ENCODE data around the gene BATF2.
A peak's percentile ranks its signal among the peaks of the same experiment; 100 is the strongest.

The BATF2 gene

GRCh38 chr11:64976651-64977050 lies 20.1 kb downstream of the BATF2 start:
- Histone ChIP-seq H3K4me1 (ENCODE audit: control insufficient read depth, insufficient read depth, low read depth, low read length) (no peaks in the 10 kb centered on the region), H3K4ac (ENCODE audit: low read depth in 1 of 2, low read length in 2 of 2) (no peak overlapping the region), H2AFZ (ENCODE audit: low read depth, low read length) (no peak overlapping the region), H3K14ac (ENCODE audit: low read length in 2 of 2) (no peak overlapping the region), H3K4me2 (ENCODE audit: low read length, poor library complexity, severe bottlenecking) (no peak overlapping the region), H4K8ac (ENCODE audit: low read length) (no peak overlapping the region), H2BK15ac (ENCODE audit: low read depth, poor library complexity, severe bottlenecking) (no peak overlapping the region), H3K79me1 (replicated peaks; ENCODE audit: low read length, poor library complexity, severe bottlenecking) (no peaks in the 10 kb centered on the region), H3K18ac (ENCODE audit: low read depth in 1 of 2, low read length in 2 of 2) (no peak overlapping the region), H3K4me3 (ENCODE audit: insufficient read depth in 1 of 2, low read depth in 1 of 2, low read length in 2 of 2) (no peak overlapping the region), H3K27ac (ENCODE audit: low read length, poor library complexity, severe bottlenecking) (no peak overlapping the region), H3K27me3 (ENCODE audit: control insufficient read depth in 1 of 2, insufficient read depth in 1 of 2, low read length in 2 of 2) (peaks cover 6 to 15% of the 10 kb centered on the region in 2 experiments), H3K9ac (ENCODE audit: low read length) (no peak overlapping the region), H3K23ac (ENCODE audit: low read length in 2 of 2) (no peak overlapping the region), H4K91ac (ENCODE audit: low read length) (no peak overlapping the region), H2BK12ac (ENCODE audit: low read length in 2 of 2) (no peak overlapping the region), H2AK5ac (ENCODE audit: low read length, severe bottlenecking) (no peak overlapping the region), H3K9me3 (ENCODE audit: control insufficient read depth, low read length) (no peaks in the 10 kb centered on the region), H3K36me3 (ENCODE audit: control insufficient read depth in 1 of 2, insufficient read depth in 2 of 2, low read depth in 1 of 2, low read length in 2 of 2) (no peaks in the 10 kb centered on the region), H2BK120ac (ENCODE audit: low read depth, low read length) (no peak overlapping the region), H2BK5ac (ENCODE audit: low read depth, low read length, poor library complexity, severe bottlenecking) (no peak overlapping the region)
- 90% methylated on average over 2 of the region's 2 CpGs for WGBS
- DNase-seq: no peak

GRCh38 chr11:64974124-64974523 lies 22.6 kb downstream of the BATF2 start:
- no peaks in the 10 kb centered on the region for H3K9me3 ChIP-seq (ENCODE audit: control insufficient read depth, low read length)
- H2BK120ac ChIP-seq (ENCODE audit: low read depth, low read length): no peak overlapping the region
- no peak overlapping the region for H3K9ac ChIP-seq (ENCODE audit: low read length)
- H3K4me3 ChIP-seq (ENCODE audit: insufficient read depth in 1 of 2, low read depth in 1 of 2, low read length in 2 of 2): no peak overlapping the region
- WGBS: 64% methylated on average over 4 of the region's 5 CpGs
- no peak overlapping the region for H2BK5ac ChIP-seq (ENCODE audit: low read depth, low read length, poor library complexity, severe bottlenecking)
- H3K36me3 ChIP-seq (ENCODE audit: control insufficient read depth in 1 of 2, insufficient read depth in 2 of 2, low read depth in 1 of 2, low read length in 2 of 2): no peaks in the 10 kb centered on the region
- H2BK12ac ChIP-seq (ENCODE audit: low read length in 2 of 2): no peak overlapping the region
- no peak overlapping the region for H3K18ac ChIP-seq (ENCODE audit: low read depth in 1 of 2, low read length in 2 of 2)
- H2AK5ac ChIP-seq (ENCODE audit: low read length, severe bottlenecking): no peak overlapping the region
- no peak overlapping the region for H3K4me2 ChIP-seq (ENCODE audit: low read length, poor library complexity, severe bottlenecking)
- no peak overlapping the region for H3K27ac ChIP-seq (ENCODE audit: low read length, poor library complexity, severe bottlenecking)
- no peak overlapping the region for H3K4ac ChIP-seq (ENCODE audit: low read depth in 1 of 2, low read length in 2 of 2)
- H2BK15ac ChIP-seq (ENCODE audit: low read depth, poor library complexity, severe bottlenecking): no peak overlapping the region
- no peak overlapping the region for H4K8ac ChIP-seq (ENCODE audit: low read length)
- H3K79me1 ChIP-seq (replicated peaks; ENCODE audit: low read length, poor library complexity, severe bottlenecking): no peaks in the 10 kb centered on the region
- no peak overlapping the region for H3K14ac ChIP-seq (ENCODE audit: low read length in 2 of 2)
- no peak overlapping the region for H3K23ac ChIP-seq (ENCODE audit: low read length in 2 of 2)
- no peak for DNase-seq
- no peak overlapping the region for H4K91ac ChIP-seq (ENCODE audit: low read length)
- H3K4me1 ChIP-seq (ENCODE audit: control insufficient read depth, insufficient read depth, low read depth, low read length): no peaks in the 10 kb centered on the region
- no peak overlapping the region for H2AFZ ChIP-seq (ENCODE audit: low read depth, low read length)
- H3K27me3 ChIP-seq (ENCODE audit: control insufficient read depth in 1 of 2, insufficient read depth in 1 of 2, low read length in 2 of 2): peaks cover 6 to 16% of the 10 kb centered on the region in 2 experiments

- Histone ChIP-seq H2BK120ac (ENCODE audit: low read depth, low read length) (no peak within 1 kb of the TSS), H3K36me3 (ENCODE audit: control insufficient read depth in 1 of 2, insufficient read depth in 2 of 2, low read depth in 1 of 2, low read length in 2 of 2) (no peaks in the 10 kb centered on the region), H3K4me2 (ENCODE audit: low read length, poor library complexity, severe bottlenecking) (no peak within 1 kb of the TSS), H2BK15ac (ENCODE audit: low read depth, poor library complexity, severe bottlenecking) (no peak within 1 kb of the TSS), H3K4me1 (ENCODE audit: control insufficient read depth, insufficient read depth, low read depth, low read length) (no peaks in the 10 kb centered on the region), H3K14ac (ENCODE audit: low read length in 2 of 2) (no peak within 1 kb of the TSS), H3K23ac (ENCODE audit: low read length in 2 of 2) (no peak within 1 kb of the TSS), H3K9ac (ENCODE audit: low read length) (peak within 1 kb of the TSS; percentile 30), H3K79me1 (replicated peaks; ENCODE audit: low read length, poor library complexity, severe bottlenecking) (no peaks in the 10 kb centered on the region), H3K27me3 (ENCODE audit: control insufficient read depth in 1 of 2, insufficient read depth in 1 of 2, low read length in 2 of 2) (peaks cover 6 to 11% of the 10 kb centered on the region in 2 experiments), H3K18ac (ENCODE audit: low read depth in 1 of 2, low read length in 2 of 2) (no peak within 1 kb of the TSS), H3K4me3 (ENCODE audit: insufficient read depth in 1 of 2, low read depth in 1 of 2, low read length in 2 of 2) (peak within 1 kb of the TSS in 1 of 2 experiments; percentile 66), H3K4ac (ENCODE audit: low read depth in 1 of 2, low read length in 2 of 2) (no peak within 1 kb of the TSS), H4K8ac (ENCODE audit: low read length) (peak within 1 kb of the TSS; percentile 17), H2BK12ac (ENCODE audit: low read length in 2 of 2) (no peak within 1 kb of the TSS), H2AK5ac (ENCODE audit: low read length, severe bottlenecking) (no peak within 1 kb of the TSS), H2BK5ac (ENCODE audit: low read depth, low read length, poor library complexity, severe bottlenecking) (no peak within 1 kb of the TSS), H3K27ac (ENCODE audit: low read length, poor library complexity, severe bottlenecking) (no peak within 1 kb of the TSS), H2AFZ (ENCODE audit: low read depth, low read length) (peak within 1 kb of the TSS; percentile 39), H3K9me3 (ENCODE audit: control insufficient read depth, low read length) (no peaks in the 10 kb centered on the region), H4K91ac (ENCODE audit: low read length) (no peak within 1 kb of the TSS)
- WGBS: 72% methylated on average over 63 of the region's 69 CpGs
- peak; percentile 10 for DNase-seq
Measured at GRCh38 chr11:64971421-64972233, 25.1 kb downstream of the BATF2 start, which contains the start of gene MAJIN. Gene MAJIN, minus strand, starts transcription at chr11:64972108. Its CDS starts 12,703 bp downstream, at chr11:64959405.

GRCh38 chr11:64970731-64971151 lies 26.0 kb downstream of the BATF2 start:
- Histone ChIP-seq H4K8ac (ENCODE audit: low read length) (no peak overlapping the region), H2BK15ac (ENCODE audit: low read depth, poor library complexity, severe bottlenecking) (no peak overlapping the region), H3K27me3 (ENCODE audit: control insufficient read depth in 1 of 2, insufficient read depth in 1 of 2, low read length in 2 of 2) (peaks cover 6 to 11% of the 10 kb centered on the region in 2 experiments), H2AFZ (ENCODE audit: low read depth, low read length) (no peak overlapping the region), H3K4me3 (ENCODE audit: insufficient read depth in 1 of 2, low read depth in 1 of 2, low read length in 2 of 2) (no peak overlapping the region), H2BK120ac (ENCODE audit: low read depth, low read length) (no peak overlapping the region), H3K23ac (ENCODE audit: low read length in 2 of 2) (no peak overlapping the region), H3K4me2 (ENCODE audit: low read length, poor library complexity, severe bottlenecking) (no peak overlapping the region), H2BK12ac (ENCODE audit: low read length in 2 of 2) (no peak overlapping the region), H3K79me1 (replicated peaks; ENCODE audit: low read length, poor library complexity, severe bottlenecking) (no peaks in the 10 kb centered on the region), H3K27ac (ENCODE audit: low read length, poor library complexity, severe bottlenecking) (no peak overlapping the region), H3K14ac (ENCODE audit: low read length in 2 of 2) (no peak overlapping the region), H3K9me3 (ENCODE audit: control insufficient read depth, low read length) (no peaks in the 10 kb centered on the region), H2BK5ac (ENCODE audit: low read depth, low read length, poor library complexity, severe bottlenecking) (no peak overlapping the region), H2AK5ac (ENCODE audit: low read length, severe bottlenecking) (no peak overlapping the region), H3K4me1 (ENCODE audit: control insufficient read depth, insufficient read depth, low read depth, low read length) (no peaks in the 10 kb centered on the region), H3K18ac (ENCODE audit: low read depth in 1 of 2, low read length in 2 of 2) (no peak overlapping the region), H3K36me3 (ENCODE audit: control insufficient read depth in 1 of 2, insufficient read depth in 2 of 2, low read depth in 1 of 2, low read length in 2 of 2) (no peaks in the 10 kb centered on the region), H3K4ac (ENCODE audit: low read depth in 1 of 2, low read length in 2 of 2) (no peak overlapping the region), H3K9ac (ENCODE audit: low read length) (no peak overlapping the region), H4K91ac (ENCODE audit: low read length) (no peak overlapping the region)
- WGBS: 92% methylated on average over 8 of the region's 8 CpGs
- no peak for DNase-seq

Measured in mesenchymal stem cell (in vitro differentiated cells and primary cell).